HepG2 (cell line): ENCODE data around the gene ATF1. TPM values are rescaled to one million over a fixed set of nuclear protein-coding genes. Genes with fewer than 3 reads are reported as not detected.

ENCODE experiments used
- AHR ChIP-seq: IDR thresholded peaks from 2 replicates; pipeline ENCODE4 v1.6.1; 2018; ENCODE audit warnings: missing genetic modification reagents, missing compliant biosample characterization
- ATF2 ChIP-seq: sonication (generic); formaldehyde crosslinking; IDR thresholded peaks from 2 replicates; pipeline ENCODE4 v1.4.0; 2020; ENCODE audit warnings: missing genetic modification reagents
- CEBPB ChIP-seq: IDR thresholded peaks from 2 replicates; pipeline ENCODE4 v1.6.1; 2011; ENCODE audit warnings: low read depth, low read length, improper control_type of control experiment, borderline replicate concordance
- CREM ChIP-seq, 2 experiments: sonication (generic) in 1 of 2; formaldehyde crosslinking in 1 of 2; IDR thresholded peaks; 2 replicates each; pipeline versions ENCODE4 v1.4.0 to v1.6.1; 2016 to 2020; ENCODE audit warnings: antibody characterized with exemption in 1 of 2, mild to moderate bottlenecking in 1 of 2, missing genetic modification reagents in 1 of 2
- ELF3 ChIP-seq: IDR thresholded peaks from 2 replicates; pipeline ENCODE4 v1.6.1; 2016; ENCODE audit warnings: missing genetic modification reagents, missing compliant biosample characterization
- ETV6 ChIP-seq: sonication (generic); formaldehyde crosslinking; conservative IDR thresholded peaks from 2 replicates; pipeline ENCODE4 v1.4.0; 2020; ENCODE audit warnings: missing genetic modification reagents
- GABPA ChIP-seq, 2 experiments: IDR thresholded peaks; 2 replicates each; pipeline ENCODE4 v1.6.1; 2011 to 2016; ENCODE audit warnings: low read depth in 2 of 2, low read length in 1 of 2, missing biosample characterization in 1 of 2, missing genetic modification characterization in 1 of 2
- HMG20A ChIP-seq: IDR thresholded peaks from 2 replicates; pipeline ENCODE4 v1.6.1; 2016; ENCODE audit warnings: borderline replicate concordance
- JUNB ChIP-seq: sonication (generic); formaldehyde crosslinking; IDR thresholded peaks from 2 replicates; pipeline ENCODE4 v1.8.0; 2022; ENCODE audit warnings: missing genetic modification reagents, mild to moderate bottlenecking, borderline replicate concordance
- NFE2 ChIP-seq: sonication (generic); formaldehyde crosslinking; IDR thresholded peaks from 2 replicates; pipeline ENCODE4 v1.4.0; 2020; ENCODE audit warnings: missing genetic modification reagents
- PRDM10 ChIP-seq: sonication (generic); formaldehyde crosslinking; IDR thresholded peaks from 2 replicates; pipeline ENCODE4 v1.4.0; 2020; ENCODE audit warnings: low read depth, missing genetic modification reagents
- THAP9 ChIP-seq: sonication (generic); formaldehyde crosslinking; IDR thresholded peaks from 2 replicates; pipeline ENCODE4; 2020; ENCODE audit warnings: missing genetic modification reagents, mild to moderate bottlenecking, borderline replicate concordance
- ZFP36 ChIP-seq: fragments of 150-350 bp; IDR thresholded peaks from 2 replicates; pipeline ENCODE4 v1.6.1; 2018; ENCODE audit warnings: borderline replicate concordance, low read length, low read depth; ENCODE audit not compliant: partially characterized antibody
- ZMAT5 ChIP-seq: sonication (generic); formaldehyde crosslinking; IDR thresholded peaks from 2 replicates; pipeline ENCODE4 v1.5.0; 2020; ENCODE audit warnings: mild to moderate bottlenecking, low read depth, missing genetic modification reagents, borderline replicate concordance
- ZNF101 ChIP-seq: sonication (generic); formaldehyde crosslinking; IDR thresholded peaks from 2 replicates; pipeline ENCODE4 v1.4.0; 2020; ENCODE audit warnings: mild to moderate bottlenecking, low read depth, missing genetic modification reagents, borderline replicate concordance
- ZNF513 ChIP-seq: sonication (generic); formaldehyde crosslinking; conservative IDR thresholded peaks from 2 replicates; pipeline ENCODE4 v1.5.0; 2020; ENCODE audit warnings: missing genetic modification reagents
- ZNF543 ChIP-seq: sonication (generic); formaldehyde crosslinking; IDR thresholded peaks from 2 replicates; pipeline ENCODE4 v1.4.0; 2020; ENCODE audit warnings: mild to moderate bottlenecking, missing genetic modification reagents
- ZNF709 ChIP-seq: sonication (generic); formaldehyde crosslinking; IDR thresholded peaks from 2 replicates; pipeline ENCODE4 v1.5.0; 2020; ENCODE audit warnings: mild to moderate bottlenecking, missing genetic modification reagents
- ZNF816 ChIP-seq: sonication (generic); formaldehyde crosslinking; IDR thresholded peaks from 2 replicates; pipeline ENCODE4 v1.8.0; 2022; ENCODE audit warnings: missing genetic modification reagents, mild to moderate bottlenecking, borderline replicate concordance
- polyA plus RNA-seq, 8 experiments: library from polyadenylated mRNA; depleted of rRNA in 3 of 8; stranded (reverse) in 7 of 8; unstranded in 1 of 8; fragments of >200 nt; fragmentation: Illumina TruSeq in 4 of 8; extraction: Trizol in 4 of 8; gene quantifications; 2 replicates each; pipeline versions ENCODE4 v1.2.1 to v1.2.3, GENCODE V29; 2011 to 2016; ENCODE audit warnings: low read depth in 4 of 8, missing spikeins in 1 of 8, mixed read lengths in 1 of 8; ENCODE audit not compliant: insufficient read depth in 1 of 8
- total RNA-seq, 5 experiments: library from RNA; depleted of rRNA; stranded (reverse); fragments of >200 nt; fragmentation: Illumina TruSeq; extraction: Trizol; gene quantifications; 2 replicates each; pipeline ENCODE4 v1.2.3, GENCODE V29; 2016; ENCODE audit warnings: low read depth in 1 of 5

ATF1 gene
- total and polyA plus RNA-seq, 2 of the 13 experiments (the other 11 are each of a cell fraction or from before 2014, with no cell fraction given) = 29.3 to 52.0 TPM

DNA sequence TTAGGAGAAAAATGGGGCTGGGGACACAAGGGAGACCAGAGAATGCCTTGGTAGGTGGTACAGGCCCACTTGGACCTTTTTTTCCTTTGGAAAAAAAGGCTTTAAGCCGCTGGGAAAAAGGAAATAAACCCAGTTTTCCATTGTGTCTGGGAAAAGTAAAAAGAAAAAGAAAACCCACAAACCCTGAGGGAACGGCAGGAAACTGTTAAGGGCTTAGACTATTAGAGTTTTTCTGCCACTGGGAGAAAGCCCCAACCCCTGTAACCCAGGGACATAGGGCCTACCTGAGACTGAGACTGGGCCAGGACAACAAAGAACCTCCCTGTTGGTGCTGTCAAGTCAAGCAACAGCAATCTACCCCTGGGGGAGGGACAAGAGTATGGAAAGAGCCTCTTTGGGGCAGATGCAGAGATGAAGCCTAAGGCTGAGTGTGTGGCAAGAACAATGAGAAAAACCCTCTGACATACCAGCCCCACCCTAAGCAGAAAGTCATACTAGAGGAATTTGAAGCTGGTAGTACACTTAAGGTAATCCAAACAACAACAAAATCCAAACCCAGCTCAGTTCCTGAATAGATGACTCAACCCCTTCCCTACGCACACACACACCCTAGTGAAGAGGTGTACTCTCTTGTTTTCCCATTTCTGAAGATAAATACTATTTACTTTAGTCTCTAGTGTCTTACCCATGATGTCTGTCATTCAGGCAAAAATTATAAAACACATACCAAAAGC is 22.8 kb downstream of the ATF1 start (continued):
- TF ChIP-seq ZNF101 (CRISPR knock-in tag) (no peak), HMG20A (CRISPR knock-in tag) (peak; percentile 15; the same call in 1 of the 2 replicates), ZNF709 (no peak), ZMAT5 (CRISPR knock-in tag) (no peak), ZFP36 (no peak), JUNB (peak; percentile 54; the same call in 1 of the 2 replicates), AHR (CRISPR knock-in tag) (no peak), NFE2 (CRISPR knock-in tag) (no peak), CREM (IDR thresholded peaks at IDR 0.05) (no peak), CREM (CRISPR knock-in tag; IDR thresholded peaks at IDR 0.05) (no peak), ELF3 (peak; percentile 68), ZNF513 (no peak), ZNF816 (CRISPR knock-in tag) (no peak), ATF2 (no peak), ZNF543 (CRISPR knock-in tag) (no peak), PRDM10 (no peak), GABPA (IDR thresholded peaks at IDR 0.05; ENCODE audit: low read depth, low read length) (no peak), GABPA (CRISPR knock-in tag; IDR thresholded peaks at IDR 0.05; ENCODE audit: low read depth) (no peak), ETV6 (no peak), CEBPB (peak; percentile 58), THAP9 (CRISPR knock-in tag) (no peak)
